Effector memory CD4-positive, alpha-beta T cell (primary cell): ENCODE results near the gene SATB1.

Experiments used
- DNase-seq, 3 donors: peaks; one replicate each; pipeline ENCODE4 v3.0.0-alpha.2; 2020
- H3K27ac ChIP-seq: 2 replicates; pipeline ENCODE4 v1.7.0; 2013; ENCODE audit warnings: mild to moderate bottlenecking, low read length, moderate library complexity; ENCODE audit not compliant: insufficient read depth, poor library complexity, severe bottlenecking
- H3K27me3 ChIP-seq: replicated peaks from 2 replicates; pipeline ENCODE4 v1.7.0; 2013; ENCODE audit warnings: mild to moderate bottlenecking, low read length; ENCODE audit not compliant: insufficient read depth, control insufficient read depth, poor library complexity, severe bottlenecking
- H3K36me3 ChIP-seq: 2 replicates; pipeline ENCODE4 v1.7.0; 2013; ENCODE audit warnings: mild to moderate bottlenecking, low read length, moderate library complexity; ENCODE audit not compliant: control insufficient read depth, insufficient read depth
- H3K4me1 ChIP-seq: 2 replicates; pipeline ENCODE4 v1.7.0; 2013; ENCODE audit warnings: low read length, mild to moderate bottlenecking; ENCODE audit not compliant: control insufficient read depth, insufficient read depth, poor library complexity, severe bottlenecking
- H3K4me3 ChIP-seq: 2 replicates; pipeline ENCODE4 v1.7.0; 2013; ENCODE audit warnings: low read length, low read depth, mild to moderate bottlenecking; ENCODE audit not compliant: insufficient read depth, poor library complexity, severe bottlenecking
- H3K9me3 ChIP-seq: 2 replicates; pipeline ENCODE4 v1.7.0; 2013; ENCODE audit warnings: mild to moderate bottlenecking, low read length, moderate library complexity; ENCODE audit not compliant: control insufficient read depth

SATB1 gene

GRCh38 chr3:18444595-18445400, 19.7 kb upstream of the SATB1 start:
- DNase-seq, result peak; percentile 62 to 69 (median 64)
- Histone ChIP-seq H3K4me1 (peaks cover 5% of the 10 kb centered on the region), H3K9me3 (peaks cover 6% of the 10 kb centered on the region), H3K4me3 (peak overlapping the region; percentile 98), H3K36me3 (peaks cover 5% of the 10 kb centered on the region), H3K27ac (peak overlapping the region; percentile 88), H3K27me3 (no peaks in the 10 kb centered on the region)

GRCh38 chr3:18443665-18444594, 18.8 kb upstream of the SATB1 start:
- Histone ChIP-seq H3K4me3 (peak overlapping the region; percentile 98), H3K27me3 (no peaks in the 10 kb centered on the region), H3K4me1 (peaks cover 5% of the 10 kb centered on the region), H3K36me3 (peaks cover under 1% of the 10 kb centered on the region), H3K27ac (peak overlapping the region; percentile 88), H3K9me3 (peaks cover 4% of the 10 kb centered on the region)
- DNase-seq, result peak in 1 of 3 donors; percentile 1

- Histone ChIP-seq H3K27me3 (no peaks in the 10 kb centered on the region), H3K36me3 (no peaks in the 10 kb centered on the region), H3K4me3 (peak overlapping the region; percentile 98), H3K9me3 (no peaks in the 10 kb centered on the region), H3K4me1 (peaks cover 11% of the 10 kb centered on the region), H3K27ac (peak overlapping the region; percentile 88)
- DNase-seq, result no peak
Measured at GRCh38 chr3:18442756-18443664, 17.9 kb upstream of the SATB1 start.

- Histone ChIP-seq H3K9me3 (no peaks in the 10 kb centered on the region), H3K27ac (peak overlapping the region; percentile 79), H3K36me3 (no peaks in the 10 kb centered on the region), H3K4me1 (peaks cover 13% of the 10 kb centered on the region), H3K4me3 (peak overlapping the region; percentile 26), H3K27me3 (no peaks in the 10 kb centered on the region)
- DNase-seq, result no peak
Measured at GRCh38 chr3:18441551-18441950, 16.4 kb upstream of the SATB1 start.

- Histone ChIP-seq H3K27me3 (no peaks in the 10 kb centered on the region), H3K36me3 (no peaks in the 10 kb centered on the region), H3K9me3 (no peaks in the 10 kb centered on the region), H3K27ac (peak overlapping the region; percentile 79), H3K4me1 (peaks cover 10% of the 10 kb centered on the region), H3K4me3 (peak overlapping the region; percentile 14)
- no peak for DNase-seq
Measured at GRCh38 chr3:18440066-18440722, 15.1 kb upstream of the SATB1 start.

GRCh38 chr3:18439281-18439680, 14.1 kb upstream of the SATB1 start:
- no peak for DNase-seq
- no peaks in the 10 kb centered on the region for H3K36me3 ChIP-seq
- peaks cover 10% of the 10 kb centered on the region for H3K4me1 ChIP-seq
- H3K27me3 ChIP-seq, result no peaks in the 10 kb centered on the region
- H3K4me3 ChIP-seq, result peak overlapping the region; percentile 35
- H3K27ac ChIP-seq, result peak overlapping the region; percentile 79
- H3K9me3 ChIP-seq, result no peaks in the 10 kb centered on the region

- H3K27ac ChIP-seq, result peak overlapping the region; percentile 79
- peak overlapping the region; percentile 35 for H3K4me3 ChIP-seq
- H3K36me3 ChIP-seq, result no peaks in the 10 kb centered on the region
- H3K9me3 ChIP-seq, result no peaks in the 10 kb centered on the region
- peak; percentile 41 to 49 (median 47) for DNase-seq
- peaks cover 13% of the 10 kb centered on the region for H3K4me1 ChIP-seq
- H3K27me3 ChIP-seq, result no peaks in the 10 kb centered on the region
Measured at GRCh38 chr3:18438586-18438985, 13.4 kb upstream of the SATB1 start.

GRCh38 chr3:18436213-18436612, 11.1 kb upstream of the SATB1 start:
- no peaks in the 10 kb centered on the region for H3K36me3 ChIP-seq
- H3K9me3 ChIP-seq, result no peaks in the 10 kb centered on the region
- H3K4me3 ChIP-seq, result peak overlapping the region; percentile 8
- no peaks in the 10 kb centered on the region for H3K27me3 ChIP-seq
- peak overlapping the region; percentile 79 for H3K27ac ChIP-seq
- H3K4me1 ChIP-seq, result peaks cover 13% of the 10 kb centered on the region
- no peak for DNase-seq

GRCh38 chr3:18434711-18435110, 9.6 kb upstream of the SATB1 start:
- H3K27me3 ChIP-seq, result no peaks in the 10 kb centered on the region
- no peaks in the 10 kb centered on the region for H3K9me3 ChIP-seq
- no peak for DNase-seq
- peaks cover 19% of the 10 kb centered on the region for H3K4me1 ChIP-seq
- H3K4me3 ChIP-seq, result peak overlapping the region; percentile 26
- peak overlapping the region; percentile 42 for H3K27ac ChIP-seq
- no peaks in the 10 kb centered on the region for H3K36me3 ChIP-seq
